Mesodermal cell (in vitro differentiated cells): Measurements from ENCODE around the gene CNPY2.
"Not testable (repeated sequence)": the region's sequence is repeated elsewhere in the genome, so short reads cannot be mapped to it uniquely, and the experiment has no call there.

ENCODE experiments used
- H3K27ac ChIP-seq: 2 replicates; pipeline ENCODE4 v1.7.0; 2013; ENCODE audit warnings: mild to moderate bottlenecking, low read depth, low read length, moderate library complexity; ENCODE audit not compliant: severe bottlenecking
- H3K36me3 ChIP-seq: 2 replicates; pipeline ENCODE4 v1.7.1; 2013; ENCODE audit warnings: mild to moderate bottlenecking, low read length, moderate library complexity; ENCODE audit not compliant: control insufficient read depth, insufficient read depth
- H3K4me1 ChIP-seq: one replicate; pipeline ENCODE4 v1.7.1; 2013; ENCODE audit warnings: mild to moderate bottlenecking, low read length; ENCODE audit not compliant: insufficient read depth, control insufficient read depth, poor library complexity, severe bottlenecking
- H3K4me3 ChIP-seq: 2 replicates; pipeline ENCODE4 v1.7.0; 2013; ENCODE audit warnings: low read length, control low read depth, mild to moderate bottlenecking; ENCODE audit not compliant: insufficient read depth, poor library complexity, severe bottlenecking; ENCODE audit errors: extremely low read depth
- H3K9me3 ChIP-seq: 2 replicates; pipeline ENCODE4 v1.7.1; 2013; ENCODE audit warnings: mild to moderate bottlenecking, low read length, moderate library complexity; ENCODE audit not compliant: control insufficient read depth
- WGBS, 2 experiments: methylation state at CpG; one replicate each; pipeline ENCODE4 v1.1.5; 2013; ENCODE audit warnings: missing lambda C conversion rate in 2 of 2; ENCODE audit not compliant: insufficient coverage in 2 of 2; 5-methylcytosine and 5-hydroxymethylcytosine counted together

The CNPY2 gene

GRCh38 chr12:56271031-56271430 lies 44.8 kb downstream of the CNPY2 start:
- Histone ChIP-seq H3K4me1 (peaks cover 4% of the 10 kb centered on the region), H3K9me3 (no peaks in the 10 kb centered on the region), H3K4me3 (no peak overlapping the region), H3K27ac (no peak overlapping the region), H3K36me3 (peaks cover 65% of the 10 kb centered on the region)
- WGBS, 2 experiments: 40 to 60% methylated on average over 1 of the region's 1 CpG

- WGBS, 2 experiments: 38% methylated on average over 9 to 15 of the region's 21 CpGs
- H3K4me1 ChIP-seq: peaks cover 4% of the 10 kb centered on the region
- peak overlapping the region; percentile 64 for H3K4me3 ChIP-seq
- H3K9me3 ChIP-seq: no peaks in the 10 kb centered on the region
- H3K27ac ChIP-seq: peak overlapping the region; percentile 95
- peaks cover 32% of the 10 kb centered on the region for H3K36me3 ChIP-seq
Measured at GRCh38 chr12:56267443-56268071, 48.2 kb downstream of the CNPY2 start.

- Histone ChIP-seq H3K36me3 (peaks cover 25% of the 10 kb centered on the region), H3K27ac (peak within 1 kb of the TSS; percentile 95), H3K4me3 (peak within 1 kb of the TSS; percentile 64), H3K4me1 (peaks cover 4% of the 10 kb centered on the region), H3K9me3 (no peaks in the 10 kb centered on the region)
- WGBS, 2 experiments: 0 to 1% methylated on average over 56 to 64 of the region's 68 CpGs
Measured at GRCh38 chr12:56266693-56267442, 48.9 kb downstream of the CNPY2 start, which contains the start of gene COQ10A. COQ10A (plus strand) TSS chr12:56266942; CDS start chr12:56267119, 177 bp downstream.

GRCh38 chr12:56266068-56266692 lies 49.6 kb downstream of the CNPY2 start:
- not testable (repeated sequence) for H3K9me3 ChIP-seq, H3K4me1 ChIP-seq
- peaks cover 20% of the 10 kb centered on the region for H3K36me3 ChIP-seq
- H3K27ac ChIP-seq: peak overlapping the region; percentile 95
- H3K4me3 ChIP-seq: peak overlapping the region; percentile 64
- WGBS, 2 experiments: 59 to 72% methylated on average over 9 to 13 of the region's 16 CpGs

GRCh38 chr12:56262955-56263354 lies 52.8 kb downstream of the CNPY2 start:
- WGBS, 2 experiments: 86 to 96% methylated on average over 3 to 5 of the region's 7 CpGs
- H3K4me1 ChIP-seq: not testable (repeated sequence)

GRCh38 chr12:56261503-56262232 lies 54.1 kb downstream of the CNPY2 start:
- 92 to 93% methylated on average over 3 to 4 of the region's 5 CpGs for WGBS, 2 experiments
- H3K27ac ChIP-seq: peak overlapping the region; percentile 68

More at GRCh38 chr12:56262955-56263354, 52.8 kb downstream of the CNPY2 start:
- not testable (repeated sequence) for H3K4me3 ChIP-seq, H3K27ac ChIP-seq, H3K36me3 ChIP-seq, H3K9me3 ChIP-seq

GRCh38 chr12:56260921-56261320 lies 54.9 kb downstream of the CNPY2 start:
- peaks cover 11% of the 10 kb centered on the region for H3K4me1 ChIP-seq
- H3K36me3 ChIP-seq: peaks cover 13% of the 10 kb centered on the region
- WGBS, 2 experiments: 100% methylated on average over 3 of the region's 3 CpGs; no CpG with 5 or more reads in 1 of the 2 experiments
- H3K27ac ChIP-seq: no peak overlapping the region
- no peaks in the 10 kb centered on the region for H3K9me3 ChIP-seq
- H3K4me3 ChIP-seq: no peak overlapping the region

More at GRCh38 chr12:56261503-56262232, 54.1 kb downstream of the CNPY2 start:
- Histone ChIP-seq H3K4me1 (peaks cover 7% of the 10 kb centered on the region), H3K4me3 (no peak overlapping the region), H3K36me3 (peaks cover 6% of the 10 kb centered on the region), H3K9me3 (no peaks in the 10 kb centered on the region)

GRCh38 chr12:56260380-56260779 lies 55.4 kb downstream of the CNPY2 start:
- Histone ChIP-seq H3K4me1 (peaks cover 11% of the 10 kb centered on the region), H3K9me3 (no peaks in the 10 kb centered on the region), H3K36me3 (peaks cover 19% of the 10 kb centered on the region), H3K27ac (no peak overlapping the region), H3K4me3 (no peak overlapping the region)
- WGBS, 2 experiments: 96 to 97% methylated on average over 5 to 7 of the region's 8 CpGs
